Mesenteric fat pad (tissue), 1 donor: ENCODE measurements around the gene ECI1. TPM values are rescaled to one million over a fixed set of nuclear protein-coding genes. Genes with fewer than 3 reads are reported as not detected.

Experiments used
- DNase-seq: peaks from one replicate; pipeline ENCODE4 v3.0.0-alpha.2; 2020; ENCODE audit warnings: low spot score
- microRNA-seq: library from miRNA; unstranded; fragments of <30 nt; microRNA quantifications from one replicate; pipeline ENCODE4 v1.2.0, GENCODE V29; 2020; ENCODE audit warnings: borderline number of aligned reads
- total RNA-seq: library from RNA; stranded (reverse); fragmentation: NEBNext Ultra II Directional; extraction: Animal tissue kit (Norgen Biotek cat#: 25700); gene quantifications from one replicate; pipeline ENCODE4 v1.2.1, GENCODE V29; 2021
- donor health status: DM: yes; HTN: yes; CAD: no.

Gene ECI1
- total RNA-seq, 1 donor from 2014 or later, result 44.4 TPM

GRCh38 chr16:2196162-2196980 is 55.0 kb downstream of the ECI1 start, which contains the start of gene CASKIN1:
Gene CASKIN1 (minus strand): TSS chr16:2196605. CDS start chr16:2196432, 173 bp downstream.
- no peak for DNase-seq

DNA sequence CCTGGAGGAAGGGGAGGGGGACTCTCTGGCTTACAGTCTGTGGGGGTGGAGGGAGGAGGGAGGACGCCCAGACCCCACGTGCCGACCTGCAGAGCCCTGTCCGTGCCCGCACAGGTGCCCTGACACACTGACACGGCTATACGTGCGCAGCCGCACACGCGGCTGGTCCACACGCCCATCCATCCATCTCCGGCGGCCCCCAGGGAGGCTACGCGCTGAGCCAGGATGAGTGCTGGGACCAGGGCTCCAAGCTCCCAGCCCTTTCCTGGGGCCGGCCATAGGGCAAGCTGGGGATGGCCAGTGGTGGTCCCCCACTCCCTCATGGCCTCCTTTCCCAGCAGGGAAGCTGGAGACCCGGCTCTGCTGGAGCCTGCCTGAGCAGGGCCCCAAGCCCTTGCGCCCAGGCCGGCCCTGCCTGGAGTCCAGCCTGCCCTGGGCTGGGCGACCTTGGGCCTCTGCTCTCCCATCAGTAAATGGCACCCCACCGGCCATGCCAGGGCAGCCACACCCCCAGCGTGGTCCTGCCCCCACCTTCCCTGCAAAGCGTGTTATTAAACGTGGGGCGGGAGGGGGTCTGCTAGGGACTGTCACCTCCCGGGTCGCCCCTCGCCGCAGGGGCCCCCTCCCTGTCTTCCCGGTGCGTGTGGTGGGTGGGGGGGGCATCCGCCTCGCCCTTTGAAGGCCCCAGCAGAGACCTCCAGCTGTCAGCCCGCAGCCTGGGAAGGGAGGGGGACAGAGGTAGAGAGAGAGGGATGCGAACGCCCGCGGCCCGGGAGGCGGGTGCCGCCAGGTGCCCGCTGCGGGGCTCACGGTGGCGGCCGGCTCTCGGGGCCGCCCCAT is 55.8 kb downstream of the ECI1 start:
- DNase-seq, result no peak

DNA sequence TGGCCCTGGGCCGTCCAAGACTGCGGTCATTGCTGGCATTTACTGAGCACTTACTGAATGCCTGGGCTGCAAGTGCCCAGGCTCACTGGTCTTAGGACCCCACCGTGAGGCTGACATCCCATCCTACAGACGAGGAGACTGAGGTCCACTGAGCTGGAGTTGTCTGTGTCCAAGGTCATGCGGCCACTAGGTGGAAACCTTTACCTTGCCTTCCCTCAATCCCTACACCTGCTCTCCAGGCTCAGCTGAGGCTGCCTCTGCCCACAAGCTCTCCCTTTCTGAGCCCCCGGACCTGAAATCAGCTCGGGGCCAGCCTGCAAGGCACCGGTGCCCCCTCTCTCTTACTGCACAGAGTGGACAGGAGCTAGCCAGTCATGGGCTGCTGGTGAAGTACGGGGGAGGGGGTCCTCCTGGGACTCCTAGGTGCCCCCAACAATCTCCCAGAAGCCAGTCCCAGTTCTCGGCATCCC is 56.5 kb downstream of the ECI1 start:
- DNase-seq, result no peak

DNA sequence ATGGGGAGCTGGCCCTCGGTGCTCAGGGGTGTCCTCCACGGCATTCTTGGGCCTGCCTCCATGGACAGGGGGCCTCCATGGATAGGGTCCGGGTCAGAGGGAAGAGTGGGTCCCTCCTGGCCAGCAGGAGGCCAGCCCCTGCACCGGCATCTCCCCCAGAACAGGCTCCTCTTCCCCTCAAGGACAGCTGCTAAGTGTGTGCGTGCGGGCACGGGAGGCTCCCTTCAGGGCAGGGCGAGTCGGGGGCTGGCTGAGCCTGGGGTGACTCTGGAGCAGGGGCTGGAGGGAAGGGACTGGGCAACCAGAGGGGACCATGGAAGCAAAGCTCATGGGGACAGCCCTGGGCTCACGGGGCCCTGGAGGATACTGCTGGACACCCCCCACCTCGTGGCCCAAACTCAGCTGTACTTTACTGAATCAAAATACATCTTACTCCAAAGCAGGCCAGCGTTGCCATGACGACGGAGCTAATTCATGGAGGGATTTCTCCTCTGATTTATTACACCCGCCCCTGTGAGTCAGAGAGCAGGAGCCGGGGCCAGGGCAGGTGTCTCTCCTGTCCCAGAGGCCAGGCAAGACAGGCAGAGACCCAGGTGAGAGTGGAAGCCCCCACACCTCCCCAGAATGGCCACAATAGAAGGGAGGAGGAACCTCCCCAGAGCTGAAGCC is 57.1 kb downstream of the ECI1 start:
- no peak for DNase-seq

DNA sequence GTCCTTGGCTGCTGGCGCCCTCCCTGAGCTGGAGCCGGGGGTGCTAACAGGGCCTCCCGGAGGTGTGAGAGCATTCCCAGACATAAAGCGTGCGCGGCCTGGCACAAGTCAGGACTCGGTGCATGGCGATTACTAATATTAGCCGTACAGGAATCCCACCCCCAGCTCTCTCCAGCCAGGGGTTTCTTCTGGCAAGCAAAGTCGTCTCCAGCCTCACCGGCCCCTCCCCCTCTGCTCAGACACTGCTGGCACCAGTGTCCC is 60.0 kb downstream of the ECI1 start:
- DNase-seq, result no peak

DNA sequence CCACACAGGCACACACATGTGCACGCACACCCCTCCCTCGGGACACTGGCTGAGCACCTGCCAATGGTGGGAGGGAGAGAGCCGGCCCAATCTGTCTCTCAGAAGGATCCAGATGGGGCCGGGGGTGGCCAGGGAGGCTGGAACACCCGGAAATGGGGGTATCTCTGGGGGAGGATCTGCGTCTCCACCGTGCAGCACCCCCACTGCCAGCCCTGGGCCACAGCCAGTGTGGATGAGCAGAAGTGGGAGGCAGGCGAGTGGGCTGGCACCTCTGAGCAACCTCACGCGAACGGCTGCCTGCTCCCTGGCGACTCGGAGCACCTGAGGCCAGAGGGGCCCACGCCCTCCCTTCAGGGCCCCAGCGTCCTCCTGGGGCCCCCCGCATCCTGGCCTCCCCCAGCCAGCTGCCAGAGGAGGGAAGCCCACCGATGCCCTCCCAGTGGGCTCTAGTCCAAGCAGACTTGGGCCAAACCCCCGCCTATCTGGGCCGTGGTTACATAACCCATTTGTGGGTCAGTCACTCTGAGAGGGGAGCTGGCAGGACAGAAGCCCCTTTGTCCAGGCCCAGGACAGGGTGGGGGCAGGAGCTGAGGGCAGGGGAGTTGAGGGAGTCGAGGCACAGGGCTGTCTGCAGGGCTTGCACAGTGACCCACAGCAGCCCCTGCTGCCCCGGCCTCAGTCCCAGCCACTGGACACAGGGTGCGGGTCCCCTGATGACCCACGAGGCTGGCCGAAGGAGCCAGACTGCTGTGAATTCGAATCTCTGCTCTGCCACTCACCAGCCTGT is 60.5 kb downstream of the ECI1 start:
- no peak for DNase-seq

- no peak for DNase-seq
Measured at GRCh38 chr16:2190002-2190658, 61.3 kb downstream of the ECI1 start.

Small RNAs within 50 kb of the gene (microRNA-seq; reads per million reads assigned to microRNA genes)
- not detected for gene MIR3677
- gene MIR4717, result not detected

Other genes starting within 250 kb of the ECI1 start
- 50.5 TPM for gene ZNF598, start 241.8 kb downstream of the ECI1 start, total RNA-seq
- 0.58 TPM for gene NPW, start 231.8 kb downstream of the ECI1 start, total RNA-seq
- 238 TPM for gene NHERF2, start 224.7 kb downstream of the ECI1 start, total RNA-seq
- gene NTHL1, start 203.8 kb downstream of the ECI1 start, total RNA-seq, result 9.9 TPM
- 88.3 TPM for gene TSC2, start 203.6 kb downstream of the ECI1 start, total RNA-seq
- 99.4 TPM for gene PKD1, start 115.7 kb downstream of the ECI1 start, total RNA-seq
- not detected for gene RAB26, start 103.0 kb downstream of the ECI1 start, total RNA-seq
- gene TRAF7, start 95.8 kb downstream of the ECI1 start, total RNA-seq, result 63.5 TPM
- 0.06 TPM for gene CASKIN1, start 55.0 kb downstream of the ECI1 start, total RNA-seq
- gene MLST8, start 46.1 kb downstream of the ECI1 start, total RNA-seq, result 21.9 TPM
- gene BRICD5, start 40.7 kb downstream of the ECI1 start, total RNA-seq, result 2.9 TPM
- gene PGP, start 36.7 kb downstream of the ECI1 start, total RNA-seq, result 11.8 TPM
- 15.1 TPM for gene E4F1, start 28.0 kb downstream of the ECI1 start, total RNA-seq
- 0.39 TPM for gene DNASE1L2, start 15.1 kb downstream of the ECI1 start, total RNA-seq
- gene RNPS1, start 16.5 kb upstream of the ECI1 start, total RNA-seq, result 123 TPM
- gene ABCA3, start 89.1 kb upstream of the ECI1 start, total RNA-seq, result 19.5 TPM
- gene CCNF, start 177.9 kb upstream of the ECI1 start, total RNA-seq, result 3.9 TPM
- gene TEDC2, start 208.5 kb upstream of the ECI1 start, total RNA-seq, result not detected
- gene NTN3, start 219.7 kb upstream of the ECI1 start, total RNA-seq, result not detected
- gene TBC1D24, start 223.5 kb upstream of the ECI1 start, total RNA-seq, result 24.9 TPM